Kidney (tissue), 14 donors: ENCODE measurements around the gene PIP4K2A. TPM values are rescaled to one million over a fixed set of nuclear protein-coding genes. Genes with fewer than 3 reads are reported as not detected.

Experiments used
- DNase-seq, 5 donors: peaks; one replicate each; pipeline ENCODE4 v3.0.0-alpha.2; 2013 to 2020
- FAIRE-seq: peaks from 2 replicates; lab custom pipeline; 2012; peaks lifted over from hg19 to GRCh38; lab: Jason Lieb, UNC
- H3K27ac ChIP-seq, 2 donors: one replicate each; pipeline ENCODE4 v1.7.0; 2013; ENCODE audit warnings: low read depth in 2 of 2, low read length in 2 of 2, inconsistent platforms in 1 of 2
- H3K27me3 ChIP-seq: one replicate; pipeline ENCODE4 v1.7.1; 2013; ENCODE audit warnings: low read length, inconsistent platforms; ENCODE audit not compliant: control insufficient read depth, insufficient read depth
- H3K36me3 ChIP-seq, 3 donors: one replicate each; pipeline versions ENCODE4 v1.7.0 to v1.7.1; 2013; ENCODE audit warnings: low read length in 3 of 3, control low read depth in 1 of 3, inconsistent platforms in 1 of 3; ENCODE audit not compliant: insufficient read depth in 3 of 3, control insufficient read depth in 2 of 3
- H3K4me1 ChIP-seq, 3 donors: one replicate each; pipeline versions ENCODE4 v1.7.0 to v1.7.1; 2013; ENCODE audit warnings: low read length in 3 of 3, inconsistent platforms in 1 of 3, low read depth in 1 of 3; ENCODE audit not compliant: control insufficient read depth in 2 of 3, insufficient read depth in 2 of 3
- H3K4me3 ChIP-seq, 3 donors: one replicate each; pipeline versions ENCODE4 v1.7.0 to v1.8.1; 2013; ENCODE audit warnings: low read length in 3 of 3, control low read depth in 1 of 3, inconsistent platforms in 1 of 3
- H3K9ac ChIP-seq, 3 donors: one replicate each; pipeline versions ENCODE4 v1.7.0 to v1.7.1; 2013; ENCODE audit warnings: low read length in 3 of 3, control low read depth in 1 of 3, inconsistent platforms in 1 of 3
- H3K9me3 ChIP-seq, 3 donors: one replicate each; pipeline versions ENCODE4 v1.7.0 to v1.7.1; 2013; ENCODE audit warnings: low read length in 3 of 3, control low read depth in 1 of 3, inconsistent platforms in 1 of 3; ENCODE audit not compliant: control insufficient read depth in 2 of 3, insufficient read depth in 1 of 3
- intact Hi-C: fragments of 100-400 bp; cut with DNase I; formaldehyde crosslinking; loops from one replicate; pipeline ENCODE4 v1.11.1; 2022
- polyA plus RNA-seq: library from polyadenylated mRNA; stranded (reverse); fragments of 350-450 nt; fragmentation: Illumina TruSeq; extraction: RNeasy Lipid Tissue Mini Kit (QIAGEN cat#74804); gene quantifications from one replicate; pipeline ENCODE4 v1.2.3, GENCODE V29; 2014; ENCODE audit warnings: low read depth, low replicate concordance; ENCODE audit not compliant: insufficient read depth
- total RNA-seq: library from RNA; stranded (reverse); fragmentation: NEBNext Ultra II Directional; extraction: Animal tissue kit (Norgen Biotek cat#: 25700); gene quantifications from one replicate; pipeline ENCODE4 v1.2.1, GENCODE V29; 2021
- TF ChIP-seq, protein P1 (sequence below): IDR thresholded peaks from 3 replicates; pipeline ENCODE4 v1.5.1; 2012; ENCODE audit warnings: mild to moderate bottlenecking, moderate library complexity, borderline replicate concordance; ENCODE audit not compliant: insufficient read depth; ENCODE audit errors: extremely low read depth
- donor health status: control.
- donor health status: control.
- donor health status: control.
- donor health status: control.
- donor health status: control.
- donor health status: DM: yes; HTN: yes; CAD: no.
- donor health status: Normal renal cell carcinoma (clear cell type).

Gene PIP4K2A
- total and polyA plus RNA-seq, 2 donors from 2014 or later = 12.2 to 54.6 TPM

DNA sequence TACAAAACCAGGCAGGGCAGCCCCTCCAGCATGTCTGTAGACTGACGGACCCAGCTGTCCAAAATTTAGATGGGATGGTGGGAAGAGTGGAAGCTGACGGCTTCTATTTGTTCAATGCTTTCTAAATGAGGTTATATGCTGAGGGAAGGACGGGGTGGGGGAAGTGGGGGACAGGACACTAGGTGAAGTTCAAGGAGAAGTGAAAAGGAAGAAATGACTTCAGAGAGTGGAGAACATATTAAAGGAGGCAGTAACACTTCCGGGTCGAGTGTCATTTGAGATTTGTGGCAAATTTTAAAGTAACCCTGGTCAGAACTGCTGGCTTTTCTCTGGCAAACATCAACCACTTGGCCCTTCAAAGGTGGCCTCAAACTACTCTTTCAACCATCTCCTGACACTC, 9.4 kb downstream of the PIP4K2A start:
- Histone ChIP-seq H3K27ac (no peak overlapping the region), H3K4me3 (no peak overlapping the region)
- TF ChIP-seq, protein P1, sequence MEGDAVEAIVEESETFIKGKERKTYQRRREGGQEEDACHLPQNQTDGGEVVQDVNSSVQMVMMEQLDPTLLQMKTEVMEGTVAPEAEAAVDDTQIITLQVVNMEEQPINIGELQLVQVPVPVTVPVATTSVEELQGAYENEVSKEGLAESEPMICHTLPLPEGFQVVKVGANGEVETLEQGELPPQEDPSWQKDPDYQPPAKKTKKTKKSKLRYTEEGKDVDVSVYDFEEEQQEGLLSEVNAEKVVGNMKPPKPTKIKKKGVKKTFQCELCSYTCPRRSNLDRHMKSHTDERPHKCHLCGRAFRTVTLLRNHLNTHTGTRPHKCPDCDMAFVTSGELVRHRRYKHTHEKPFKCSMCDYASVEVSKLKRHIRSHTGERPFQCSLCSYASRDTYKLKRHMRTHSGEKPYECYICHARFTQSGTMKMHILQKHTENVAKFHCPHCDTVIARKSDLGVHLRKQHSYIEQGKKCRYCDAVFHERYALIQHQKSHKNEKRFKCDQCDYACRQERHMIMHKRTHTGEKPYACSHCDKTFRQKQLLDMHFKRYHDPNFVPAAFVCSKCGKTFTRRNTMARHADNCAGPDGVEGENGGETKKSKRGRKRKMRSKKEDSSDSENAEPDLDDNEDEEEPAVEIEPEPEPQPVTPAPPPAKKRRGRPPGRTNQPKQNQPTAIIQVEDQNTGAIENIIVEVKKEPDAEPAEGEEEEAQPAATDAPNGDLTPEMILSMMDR = no peak

DNA sequence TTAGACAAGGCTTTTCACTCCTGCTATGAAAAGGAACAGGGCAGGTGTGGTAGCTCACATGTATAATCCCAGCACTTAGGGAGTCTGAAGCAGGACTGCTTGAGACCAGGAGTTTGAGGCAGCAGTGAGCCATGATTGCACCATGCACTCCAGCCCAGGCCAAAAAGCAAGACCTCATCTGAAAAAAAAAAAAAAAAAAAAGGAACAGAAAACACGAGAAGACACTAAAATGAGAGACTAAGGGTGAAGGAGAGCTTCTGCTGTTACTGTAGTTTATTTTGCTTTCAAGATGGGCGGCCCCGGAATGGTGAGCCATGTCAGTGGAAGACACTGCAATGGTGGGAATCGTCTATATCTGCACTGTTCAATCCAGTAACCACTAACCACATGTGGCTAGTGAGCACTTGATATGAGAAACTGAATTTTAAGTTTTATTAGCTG, 9.9 kb downstream of the PIP4K2A start:
- Histone ChIP-seq H3K27me3 (no peaks in the 10 kb centered on the region), H3K4me1 (peaks cover 0 to 11% (median 4%) of the 10 kb centered on the region in 3 donors), H3K36me3 (no peaks in the 10 kb centered on the region), H3K9me3 (no peaks in the 10 kb centered on the region), H3K27ac (no peak overlapping the region), H3K4me3 (no peak overlapping the region), H3K9ac (no peak overlapping the region)
- DNase-seq (no peak), FAIRE-seq (no peak)
- TF ChIP-seq, protein P1 = no peak
- intact Hi-C loops = loop anchor here (10.0 kb wide), 1 partner anchor 110 kb away; no protein-coding TSS in a partner anchor

More for the DNA sequence above, 9.4 kb downstream of the PIP4K2A start:
- Histone ChIP-seq H3K36me3 (no peaks in the 10 kb centered on the region), H3K9me3 (no peaks in the 10 kb centered on the region), H3K27me3 (no peaks in the 10 kb centered on the region), H3K4me1 (peaks cover 0 to 11% (median 4%) of the 10 kb centered on the region in 3 donors), H3K9ac (no peak overlapping the region)
- no peak for DNase-seq
- FAIRE-seq = no peak
- intact Hi-C loops = loop anchor here (10.0 kb wide), 1 partner anchor 110 kb away; no protein-coding TSS in a partner anchor

DNA sequence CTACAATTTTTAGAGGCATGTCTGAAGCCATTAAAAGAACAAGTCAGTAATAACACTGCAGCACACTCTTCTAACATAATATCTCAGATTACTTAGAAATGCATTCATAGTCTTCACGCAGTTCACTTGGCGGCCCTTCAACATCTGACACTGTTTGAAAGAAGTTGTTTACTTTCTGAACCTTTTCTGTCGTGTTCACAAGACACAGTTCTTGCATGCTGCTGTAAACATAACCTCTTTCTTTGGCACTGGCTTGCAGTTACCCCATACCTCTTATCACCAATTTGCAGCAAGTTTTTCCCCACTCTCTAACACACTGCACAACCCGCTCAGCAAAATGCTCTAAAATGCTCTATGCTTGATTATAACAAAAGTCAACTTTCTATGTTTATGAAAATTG, 12.0 kb downstream of the PIP4K2A start:
- Histone ChIP-seq H3K4me3 (no peak overlapping the region), H3K27ac (no peak overlapping the region), H3K27me3 (no peaks in the 10 kb centered on the region), H3K9ac (no peak overlapping the region), H3K36me3 (no peaks in the 10 kb centered on the region), H3K9me3 (no peaks in the 10 kb centered on the region), H3K4me1 (peaks cover 0 to 22% (median 2%) of the 10 kb centered on the region in 3 donors)
- FAIRE-seq = no peak
- DNase-seq = no peak
- intact Hi-C loops = loop anchor here (10.0 kb wide), 1 partner anchor 108 kb away; no protein-coding TSS in a partner anchor
- TF ChIP-seq, protein P1 = no peak
